GM12801 (cell line): ENCODE results near the gene BBS1.

Experiments used
- CTCF ChIP-seq: IDR thresholded peaks from one replicate; pipeline ENCODE4 v1.5.1; 2011; ENCODE audit warnings: control low read depth; ENCODE audit not compliant: insufficient read length; ENCODE audit errors: extremely low read depth

BBS1 gene

DNA sequence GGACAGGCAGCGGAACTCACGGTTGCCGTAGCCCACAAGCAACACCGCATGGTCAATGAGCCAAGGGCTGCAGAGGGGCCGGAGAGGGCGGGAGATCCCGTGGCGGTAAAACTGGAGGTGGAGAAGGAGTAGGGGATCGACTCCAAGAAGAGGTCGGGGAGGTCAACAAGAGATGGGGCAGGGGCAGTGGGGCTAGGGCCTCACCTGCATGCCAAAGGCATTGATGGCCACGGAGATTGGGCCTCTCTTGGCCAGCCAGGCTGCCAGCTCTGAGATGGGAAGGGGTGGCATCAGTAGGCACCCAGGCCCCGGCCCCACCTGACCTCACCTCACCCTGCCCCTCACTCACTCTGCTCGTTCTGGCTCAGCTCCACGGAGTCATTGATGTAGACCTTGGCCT is 54.1 kb downstream of the BBS1 start:
- TF ChIP-seq CTCF: no peak

- no peak for TF ChIP-seq CTCF
These were observed 54.5 kb downstream of the BBS1 start for GRCh38 chr11:66564984-66565383.

- no peak for TF ChIP-seq CTCF
These were observed 55.8 kb downstream of the BBS1 start for GRCh38 chr11:66566221-66566620.

DNA sequence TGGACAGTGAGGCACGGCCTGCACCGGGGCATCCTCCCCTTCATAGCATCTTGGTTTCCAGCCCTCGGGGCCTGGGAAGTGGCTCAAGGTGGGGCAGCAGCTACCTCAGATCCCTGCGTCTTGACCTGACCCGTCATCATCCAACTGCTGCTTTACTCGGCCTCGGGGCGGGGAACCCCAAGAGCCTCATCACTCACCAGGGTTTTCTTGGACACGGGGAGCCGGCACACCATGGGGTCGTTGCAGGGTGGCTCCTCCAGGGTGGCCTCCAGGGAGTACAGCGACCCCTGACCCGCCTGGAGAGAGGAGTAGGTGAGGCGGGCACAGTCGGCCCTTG is 57.3 kb downstream of the BBS1 start:
- TF ChIP-seq CTCF: no peak

GRCh38 chr11:66568124-66568916 is 57.9 kb downstream of the BBS1 start, which contains the start of gene CTSF:
TSS of gene CTSF (minus strand) at chr11:66568606. CDS start at chr11:66568486, 120 bp downstream.
- no peak for TF ChIP-seq CTCF

DNA sequence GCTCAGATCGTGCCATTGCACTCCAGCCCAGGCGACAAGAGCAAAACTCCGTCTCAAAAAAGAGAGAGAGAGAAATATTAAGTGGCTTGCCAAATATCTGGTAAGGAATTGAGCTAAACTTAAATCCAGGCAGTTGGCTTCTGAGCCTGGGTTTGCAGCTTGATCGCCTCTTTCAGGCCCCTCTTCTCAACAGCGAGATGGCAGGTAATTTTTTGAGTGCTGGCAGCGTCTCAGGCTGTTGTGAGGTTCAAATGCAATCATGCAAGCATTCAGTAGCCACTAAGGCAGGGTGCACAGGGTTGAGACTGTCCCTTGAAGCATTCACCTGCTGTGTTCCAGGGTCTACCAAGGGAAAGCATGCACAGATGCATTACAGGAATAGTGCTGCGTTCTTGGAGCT is 58.6 kb downstream of the BBS1 start:
- TF ChIP-seq CTCF: no peak

- TF ChIP-seq CTCF: no peak
These were observed 59.8 kb downstream of the BBS1 start for GRCh38 chr11:66570079-66570849.
